Neural progenitor cell (in vitro differentiated cells): ENCODE measurements around the gene WDR33. TPM values are rescaled to one million over a fixed set of nuclear protein-coding genes. Genes with fewer than 3 reads are reported as not detected.
A peak's percentile ranks its signal among the peaks of the same experiment; 100 is the strongest.

ENCODE experiments used
- DNase-seq: peaks from one replicate; pipeline ENCODE4 v3.0.0-alpha.2; 2016; ENCODE audit warnings: low spot score
- H2AFZ ChIP-seq: fragments of 200-600 bp; sonication (generic); replicated peaks from 2 replicates; pipeline ENCODE4 v1.6.1; 2016; ENCODE audit warnings: antibody characterized with exemption
- H3F3A ChIP-seq: fragments of 200-600 bp; sonication (generic); 2 replicates; pipeline ENCODE4 v1.6.1; 2016; ENCODE audit warnings: antibody characterized with exemption, low read depth
- H3K27ac ChIP-seq: fragments of 200-600 bp; sonication (generic); 2 replicates; pipeline ENCODE4 v1.5.1; 2016; ENCODE audit warnings: mild to moderate bottlenecking
- H3K27me3 ChIP-seq: fragments of 200-600 bp; sonication (generic); 2 replicates; pipeline ENCODE4 v1.6.1; 2016; ENCODE audit warnings: mild to moderate bottlenecking, moderate library complexity
- H3K36me3 ChIP-seq: fragments of 200-600 bp; sonication (generic); 2 replicates; pipeline ENCODE4 v1.5.1; 2016
- H3K4me1 ChIP-seq: fragments of 200-600 bp; sonication (generic); 2 replicates; pipeline ENCODE4 v1.6.1; 2016; ENCODE audit warnings: mixed run types
- H3K4me2 ChIP-seq: fragments of 200-600 bp; sonication (generic); 2 replicates; pipeline ENCODE4 v1.6.1; 2016
- H3K4me3 ChIP-seq: fragments of 200-600 bp; sonication (generic); 2 replicates; pipeline ENCODE4 v1.5.1; 2016
- H3K79me2 ChIP-seq: fragments of 200-600 bp; sonication (generic); 2 replicates; pipeline ENCODE4 v1.6.1; 2016; ENCODE audit warnings: low read depth
- H3K9ac ChIP-seq: fragments of 200-600 bp; sonication (generic); 2 replicates; pipeline ENCODE4 v1.6.1; 2016
- H3K9me3 ChIP-seq: fragments of 200-600 bp; sonication (generic); 2 replicates; pipeline ENCODE4 v1.5.1; 2016; ENCODE audit warnings: low read depth
- H4K20me1 ChIP-seq: fragments of 200-600 bp; sonication (generic); 2 replicates; pipeline ENCODE4 v1.6.1; 2016; ENCODE audit warnings: low read depth
- H3K27ac Mint-ChIP-seq: 3 replicates; pipeline ENCODE4 v1.8.0; 2021; ENCODE audit warnings: mixed read lengths
- H3K27me3 Mint-ChIP-seq: 2 replicates; pipeline ENCODE4 v1.8.0; 2022; ENCODE audit warnings: low read depth, mild to moderate bottlenecking, inconsistent platforms, moderate library complexity, mixed read lengths; ENCODE audit not compliant: insufficient read depth
- H3K36me3 Mint-ChIP-seq: 3 replicates; pipeline ENCODE4 v1.8.0; 2021; ENCODE audit warnings: mixed read lengths
- H3K4me1 Mint-ChIP-seq: 3 replicates; pipeline ENCODE4 v1.8.0; 2021; ENCODE audit warnings: mixed read lengths
- H3K4me3 Mint-ChIP-seq: 3 replicates; pipeline ENCODE4 v1.8.0; 2021; ENCODE audit warnings: mild to moderate bottlenecking, moderate library complexity, mixed read lengths
- H3K9me3 Mint-ChIP-seq: 3 replicates; pipeline ENCODE4 v1.8.0; 2020; ENCODE audit warnings: mixed read lengths
- CTCF ChIP-seq: fragments of 200-600 bp; sonication (generic); IDR thresholded peaks from 2 replicates; pipeline ENCODE4 v1.5.1; 2017; ENCODE audit warnings: antibody characterized with exemption, mild to moderate bottlenecking
- EZH2 ChIP-seq: fragments of 200-600 bp; sonication (generic); IDR thresholded peaks from 2 replicates; pipeline ENCODE4 v1.6.1; 2017; ENCODE audit warnings: antibody characterized with exemption, mild to moderate bottlenecking, moderate library complexity
- EZH2phosphoT487 ChIP-seq: fragments of 200-600 bp; sonication (generic); IDR thresholded peaks from 2 replicates; pipeline ENCODE4 v1.6.1; 2017; ENCODE audit warnings: antibody characterized with exemption
- total RNA-seq: library from RNA; depleted of rRNA; stranded (reverse); fragments of >200 nt; gene quantifications from 2 replicates; pipeline ENCODE4 v1.2.3, GENCODE V29; 2015; ENCODE audit warnings: low replicate concordance

The WDR33 gene
- total RNA-seq, 1 donor from 2014 or later: 83.4 TPM

- H3K79me2 ChIP-seq: no peaks in the 10 kb centered on the region
- no peak for DNase-seq
- H3K27ac Mint-ChIP-seq: peak overlapping the region; percentile 60
These were observed 151.3 kb downstream of the WDR33 start for GRCh38 chr2:127659408-127660290.

DNA sequence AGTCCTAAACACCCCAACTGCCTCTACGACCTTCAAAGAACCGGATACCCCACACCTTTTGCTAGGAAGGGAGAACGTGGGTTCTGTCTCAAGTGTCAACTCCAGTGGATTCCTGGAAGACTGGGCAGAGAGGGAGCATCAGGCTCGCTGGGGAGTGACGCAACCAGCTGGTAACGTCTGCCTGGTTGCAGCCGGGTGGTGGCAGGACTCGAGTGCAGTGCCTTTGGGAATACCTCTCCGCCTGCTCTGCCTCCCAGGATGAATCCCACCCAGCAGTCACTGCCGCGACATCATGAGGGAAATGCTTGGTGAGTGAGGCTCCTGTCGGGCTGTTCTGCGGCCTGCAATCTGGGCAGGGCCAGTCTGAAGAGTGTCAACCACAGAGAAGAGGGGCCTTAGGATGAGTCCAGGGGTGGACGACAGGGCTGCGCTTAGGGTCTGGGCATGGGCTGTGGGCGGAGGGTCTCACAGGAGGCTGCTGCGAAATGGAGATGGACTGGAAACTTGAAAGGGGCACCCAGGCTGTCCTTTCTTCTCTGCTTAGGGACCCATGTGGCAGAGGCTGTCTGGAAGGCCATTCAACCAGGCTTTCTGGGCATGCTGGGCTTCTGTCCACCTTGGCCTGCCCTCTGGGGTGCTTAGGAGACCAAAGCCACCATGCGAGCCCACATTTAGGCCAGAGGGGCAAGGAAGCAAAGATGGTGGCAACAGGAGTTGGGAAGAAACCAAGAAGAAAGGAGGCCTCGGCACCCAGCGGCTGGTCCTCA lies 152.1 kb downstream of the WDR33 start:
- H4K20me1 ChIP-seq: no peaks in the 10 kb centered on the region
- H3K27ac Mint-ChIP-seq: no peak overlapping the region

More at GRCh38 chr2:127659408-127660290, 151.3 kb downstream of the WDR33 start:
- Mint-ChIP-seq H3K36me3 (no peaks in the 10 kb centered on the region), H3K27me3 (peaks cover 12% of the 10 kb centered on the region), H3K9me3 (no peaks in the 10 kb centered on the region), H3K4me1 (peaks cover 29% of the 10 kb centered on the region), H3K4me3 (no peak overlapping the region)
- H3F3A ChIP-seq: peaks cover 12% of the 10 kb centered on the region
- H3K36me3 ChIP-seq: no peaks in the 10 kb centered on the region
- H4K20me1 ChIP-seq: no peaks in the 10 kb centered on the region
- peaks cover 18% of the 10 kb centered on the region for H3K4me1 ChIP-seq
- no peak overlapping the region for H3K27ac ChIP-seq
- no peak overlapping the region for H3K4me3 ChIP-seq
- no peaks in the 10 kb centered on the region for H3K9me3 ChIP-seq
- TF ChIP-seq EZH2phosphoT487: no peak
- TF ChIP-seq CTCF: no peak
- no peak for TF ChIP-seq EZH2
- peaks cover 21% of the 10 kb centered on the region for H3K27me3 ChIP-seq
- H3K4me2 ChIP-seq: no peak overlapping the region
- no peak overlapping the region for H2AFZ ChIP-seq
- H3K9ac ChIP-seq: no peak overlapping the region

DNA sequence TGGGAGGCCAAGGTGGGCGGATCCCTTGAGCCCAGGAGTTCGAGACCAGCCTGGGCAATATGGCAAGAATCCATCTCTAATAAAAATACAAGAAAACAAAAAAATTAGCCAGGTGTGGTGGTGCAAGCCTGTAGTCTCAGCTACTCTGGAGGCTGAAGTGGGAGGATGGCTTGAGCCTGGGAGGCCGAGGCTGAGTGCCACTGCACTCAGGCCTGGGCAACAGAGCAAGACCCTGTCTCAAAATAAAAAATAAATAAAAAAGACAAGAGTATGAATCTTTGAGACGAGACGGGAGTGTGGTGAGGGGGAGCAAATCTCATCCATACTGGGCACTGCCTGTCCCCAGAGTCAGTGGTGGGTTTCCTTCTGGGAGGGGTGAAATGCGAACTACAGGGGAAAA lies 152.8 kb downstream of the WDR33 start:
- H3K27me3 ChIP-seq: peaks cover 6% of the 10 kb centered on the region
- Mint-ChIP-seq H3K4me3 (no peak overlapping the region), H3K36me3 (no peaks in the 10 kb centered on the region), H3K27me3 (peaks cover 10% of the 10 kb centered on the region), H3K4me1 (peaks cover 36% of the 10 kb centered on the region), H3K9me3 (no peaks in the 10 kb centered on the region), H3K27ac (peak overlapping the region; percentile 90)
- no peak for TF ChIP-seq EZH2
- no peak for TF ChIP-seq EZH2phosphoT487
- no peak for TF ChIP-seq CTCF
- no peak overlapping the region for H3K4me2 ChIP-seq
- no peaks in the 10 kb centered on the region for H4K20me1 ChIP-seq
- DNase-seq: no peak
- H2AFZ ChIP-seq: no peak overlapping the region
- no peak overlapping the region for H3K27ac ChIP-seq
- H3K79me2 ChIP-seq: no peaks in the 10 kb centered on the region
- H3F3A ChIP-seq: peaks cover 12% of the 10 kb centered on the region
- H3K9ac ChIP-seq: no peak overlapping the region
- no peaks in the 10 kb centered on the region for H3K36me3 ChIP-seq
- H3K9me3 ChIP-seq: no peaks in the 10 kb centered on the region
- H3K4me3 ChIP-seq: no peak overlapping the region
- peaks cover 16% of the 10 kb centered on the region for H3K4me1 ChIP-seq

More for the DNA sequence above, 152.1 kb downstream of the WDR33 start:
- H3K4me1 Mint-ChIP-seq: peaks cover 31% of the 10 kb centered on the region
- Histone ChIP-seq H3F3A (peaks cover 12% of the 10 kb centered on the region), H3K4me2 (no peak overlapping the region), H3K36me3 (no peaks in the 10 kb centered on the region), H3K79me2 (no peaks in the 10 kb centered on the region), H3K4me3 (no peak overlapping the region), H3K4me1 (peaks cover 16% of the 10 kb centered on the region), H2AFZ (no peak overlapping the region), H3K27me3 (peaks cover 12% of the 10 kb centered on the region), H3K9me3 (no peaks in the 10 kb centered on the region), H3K27ac (no peak overlapping the region), H3K9ac (no peak overlapping the region)
- no peaks in the 10 kb centered on the region for H3K9me3 Mint-ChIP-seq
- no peak for DNase-seq
- no peak overlapping the region for H3K4me3 Mint-ChIP-seq
- no peak for TF ChIP-seq CTCF
- TF ChIP-seq EZH2: no peak
- no peak for TF ChIP-seq EZH2phosphoT487
- H3K27me3 Mint-ChIP-seq: peaks cover 12% of the 10 kb centered on the region
- no peaks in the 10 kb centered on the region for H3K36me3 Mint-ChIP-seq
